HG03196 (cell line): Measurements from ENCODE around the gene TGFB1.

Experiments
- ATAC-seq: cut with Tn5 transposase; IDR thresholded peaks from one replicate; pipeline ENCODE4 v1.9.1; 2021; ENCODE audit not compliant: unreplicated experiment

The TGFB1 gene

DNA sequence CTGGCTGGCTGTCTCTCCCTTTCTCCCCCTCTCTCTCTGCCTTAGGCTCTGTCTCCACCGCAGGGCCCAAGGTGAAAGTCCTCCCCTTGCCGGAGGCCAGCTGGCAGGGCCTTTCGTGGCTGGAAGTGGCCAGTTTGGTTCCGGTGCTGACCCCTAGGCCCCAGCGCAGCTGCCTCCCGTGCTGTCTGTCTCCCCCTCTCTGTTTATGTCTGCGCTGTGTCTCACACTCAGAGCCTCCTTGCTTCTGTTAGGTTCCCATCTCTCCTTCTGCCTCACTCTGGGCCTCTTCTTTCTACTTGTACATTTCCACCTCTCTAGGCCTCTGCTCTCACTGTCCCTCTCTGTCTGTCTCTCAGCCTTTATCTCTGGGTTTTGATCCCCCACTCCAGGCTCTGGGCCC is 30.7 kb downstream of the TGFB1 start:
- no peak for ATAC-seq

DNA sequence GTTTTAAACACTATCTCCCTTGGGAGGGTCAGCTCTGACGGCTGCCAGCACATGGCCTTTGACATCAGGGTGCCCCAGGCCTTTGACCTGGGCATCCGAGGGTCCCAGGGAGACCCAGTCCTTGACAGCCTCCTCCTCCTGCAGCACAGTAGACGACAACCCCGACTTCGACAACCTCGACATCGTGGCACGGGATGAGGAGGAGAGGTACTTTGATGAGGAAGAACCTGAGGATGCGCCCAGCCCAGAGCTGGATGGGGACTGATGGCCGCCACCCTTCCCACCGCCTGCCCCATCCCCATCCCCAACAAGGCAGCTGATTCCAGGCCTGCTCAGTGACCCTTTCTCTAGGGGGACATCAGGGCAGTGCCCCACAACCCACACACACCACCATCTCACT is 31.3 kb downstream of the TGFB1 start:
- ATAC-seq: no peak

DNA sequence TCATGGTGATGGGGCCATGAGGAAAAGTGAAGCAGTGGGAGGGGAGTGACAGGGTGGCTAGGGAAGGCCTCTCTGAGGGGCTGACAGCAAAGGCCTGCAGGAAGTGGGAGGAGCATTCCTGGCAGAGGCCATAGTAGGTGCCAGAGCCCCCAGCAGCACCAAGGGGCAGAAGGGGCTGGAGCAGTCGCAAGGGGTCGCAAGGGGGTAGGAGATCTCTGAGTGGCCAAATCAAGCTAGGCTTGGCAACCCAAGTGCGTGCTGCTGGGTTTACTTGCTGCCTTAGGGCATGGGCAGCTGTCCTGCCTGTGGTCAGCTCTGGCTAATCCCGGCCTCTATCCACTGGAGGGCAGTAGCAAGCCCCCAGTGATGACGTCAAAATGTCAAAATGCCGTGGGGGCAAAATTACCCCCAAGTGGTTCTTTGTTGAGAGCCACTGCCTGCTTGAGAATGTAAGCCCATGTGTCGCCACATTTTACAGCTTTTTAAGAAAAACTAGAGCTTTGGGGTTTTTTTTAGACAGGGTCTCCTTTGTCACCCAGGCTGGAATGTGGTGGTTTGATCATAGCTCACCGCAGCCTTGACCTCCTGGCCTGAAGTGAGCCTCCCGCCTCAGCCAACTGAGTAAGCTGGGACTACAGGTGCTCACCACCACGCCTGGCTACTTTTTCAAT is 32.0 kb downstream of the TGFB1 start:
- no peak for ATAC-seq

DNA sequence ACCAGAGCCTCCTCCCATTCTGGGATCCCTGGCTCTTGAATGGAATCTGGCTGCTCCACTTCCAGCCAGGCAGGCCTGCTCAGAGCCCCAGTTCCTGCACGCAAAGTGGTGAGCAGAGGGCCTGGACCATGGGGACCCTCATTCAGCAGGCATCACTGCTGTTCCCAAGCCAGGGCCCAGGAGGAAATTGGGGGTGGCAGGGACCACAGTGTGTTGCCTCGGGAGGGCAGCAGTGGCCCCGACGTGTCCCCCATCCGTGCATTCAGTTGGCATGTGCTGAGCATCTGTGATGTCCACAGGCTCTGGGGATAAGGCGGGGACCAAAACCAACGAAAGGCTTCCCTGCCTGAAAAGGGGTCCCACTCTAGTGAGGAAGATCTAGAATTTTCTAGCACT is 32.5 kb downstream of the TGFB1 start:
- ATAC-seq: no peak

DNA sequence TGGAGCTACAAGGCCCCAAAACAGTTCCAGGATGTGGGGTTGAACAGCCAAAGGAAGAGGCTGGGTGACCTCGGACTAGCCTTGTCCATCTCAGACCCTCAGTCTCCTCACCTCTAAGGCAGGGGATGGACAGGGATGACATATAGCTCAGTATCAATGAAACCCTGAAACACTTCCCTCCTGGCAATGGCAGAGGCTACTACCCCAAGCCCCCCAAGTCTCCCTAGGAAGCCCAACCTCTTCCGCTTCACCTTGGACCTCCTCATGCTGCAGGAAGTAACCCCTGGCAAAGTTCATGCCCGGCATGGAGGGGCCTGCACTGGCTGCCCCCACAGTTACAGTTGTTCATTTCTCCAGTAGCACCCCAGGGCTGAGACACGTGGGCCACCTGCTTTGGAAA is 33.2 kb downstream of the TGFB1 start:
- ATAC-seq: no peak

DNA sequence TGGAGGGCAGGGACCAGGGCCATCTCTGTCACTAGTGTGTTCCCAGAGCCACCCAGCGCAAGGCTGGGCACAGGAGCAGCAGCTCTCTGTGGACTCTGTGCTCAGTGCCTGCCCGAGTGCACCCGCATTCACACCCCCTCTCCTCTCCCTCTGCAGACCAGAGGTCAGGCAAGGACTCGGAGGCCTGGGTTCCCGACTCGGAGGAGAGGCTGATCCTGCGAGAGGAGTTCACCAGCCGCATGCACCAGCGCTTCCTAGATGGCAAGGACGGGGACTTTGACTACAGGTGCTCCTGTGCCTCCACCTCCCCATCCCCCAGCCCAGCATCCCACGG is 33.6 kb downstream of the TGFB1 start:
- no peak for ATAC-seq

DNA sequence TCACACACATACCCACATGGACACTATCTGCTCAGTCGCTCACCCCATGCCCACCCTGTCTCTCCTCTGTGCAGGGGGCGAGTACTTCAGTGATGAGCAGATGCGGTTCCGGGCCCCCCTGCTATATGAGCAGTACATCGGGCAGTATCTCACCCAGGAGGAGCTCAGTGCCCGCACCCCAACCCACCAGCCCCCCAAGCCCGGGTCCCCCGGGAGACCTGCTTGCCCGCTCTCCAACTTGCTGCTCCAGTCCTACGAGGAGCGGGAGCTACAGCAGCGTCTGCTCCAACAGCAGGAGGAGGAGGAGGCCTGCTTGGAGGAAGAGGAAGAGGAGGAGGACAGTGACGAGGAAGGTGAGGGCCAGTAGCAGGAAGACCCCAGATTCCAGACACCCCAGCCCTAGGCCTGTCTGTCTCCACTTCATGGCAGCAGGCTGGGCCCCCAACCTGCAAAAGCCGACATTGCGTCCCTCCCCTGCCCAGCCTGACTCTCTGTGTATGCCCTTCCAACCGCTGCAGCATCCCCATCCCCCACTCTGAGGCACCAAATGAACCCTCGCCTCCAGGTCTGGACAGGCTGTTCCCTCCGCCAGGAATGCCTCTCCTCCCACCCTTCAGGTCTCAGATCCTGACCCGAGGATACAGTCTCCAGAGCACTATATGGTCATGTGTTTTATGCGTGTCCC is 34.1 kb downstream of the TGFB1 start:
- no peak for ATAC-seq

DNA sequence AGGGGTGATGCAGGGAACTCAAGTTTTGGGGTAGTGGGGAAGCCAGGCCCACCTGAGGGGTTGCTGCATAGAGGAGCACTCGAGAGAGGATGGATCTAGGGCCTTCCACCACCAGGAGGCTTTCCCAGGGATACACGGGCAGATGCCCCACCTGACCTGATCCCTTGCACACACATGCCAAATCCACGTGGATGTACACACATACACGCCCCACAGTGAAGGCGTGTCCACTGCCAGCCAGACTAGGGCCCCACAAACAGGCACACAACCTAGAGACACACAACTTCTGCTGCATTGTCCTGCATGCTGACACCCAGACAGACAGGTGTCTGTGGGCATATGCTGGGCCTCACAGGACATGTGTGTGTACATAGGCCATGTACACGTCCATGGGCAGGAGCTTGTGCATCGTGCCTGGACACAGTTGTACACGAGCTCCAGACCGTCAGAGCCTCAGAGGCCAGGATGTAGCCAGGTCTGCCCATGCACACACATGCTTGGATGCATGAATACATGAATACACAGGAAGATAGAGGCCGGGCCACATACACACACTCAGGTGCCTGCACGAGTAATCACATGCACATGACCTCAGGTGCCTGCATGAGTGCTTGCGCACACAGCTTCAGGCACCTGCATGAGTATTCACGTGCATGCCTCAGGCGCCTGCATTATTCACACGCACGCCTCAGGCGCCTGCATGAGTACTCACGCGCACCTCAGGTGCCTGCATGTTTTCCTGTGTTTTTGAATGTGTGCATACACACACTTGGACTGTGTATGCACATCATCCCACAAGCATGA is 34.8 kb downstream of the TGFB1 start:
- no peak for ATAC-seq

DNA sequence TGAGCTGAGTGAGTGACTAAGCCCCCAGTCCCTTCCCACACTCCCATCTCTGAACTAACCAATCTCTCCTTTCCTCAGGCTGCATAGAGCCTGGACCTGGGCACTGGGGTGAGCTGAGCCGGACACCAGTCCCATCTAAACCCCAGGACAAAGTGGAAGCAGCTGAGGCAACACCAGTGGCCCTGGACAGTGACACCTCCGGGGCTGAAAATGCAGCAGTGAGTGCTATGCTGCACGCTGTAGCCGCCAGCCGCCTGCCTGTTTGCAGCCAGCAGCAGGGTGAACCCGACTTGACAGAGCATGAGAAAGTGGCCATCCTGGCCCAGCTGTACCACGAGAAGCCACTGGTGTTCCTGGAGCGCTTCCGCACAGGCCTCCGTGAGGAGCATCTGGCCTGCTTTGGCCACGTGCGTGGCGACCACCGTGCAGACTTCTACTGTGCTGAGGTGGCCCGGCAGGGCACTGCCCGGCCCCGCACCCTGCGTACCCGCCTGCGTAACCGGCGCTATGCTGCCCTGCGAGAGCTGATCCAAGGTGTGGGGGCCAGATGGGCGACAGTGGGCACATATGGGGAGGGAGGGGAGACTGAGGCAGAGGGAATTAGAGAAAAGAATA is 37.3 kb downstream of the TGFB1 start:
- ATAC-seq: no peak

DNA sequence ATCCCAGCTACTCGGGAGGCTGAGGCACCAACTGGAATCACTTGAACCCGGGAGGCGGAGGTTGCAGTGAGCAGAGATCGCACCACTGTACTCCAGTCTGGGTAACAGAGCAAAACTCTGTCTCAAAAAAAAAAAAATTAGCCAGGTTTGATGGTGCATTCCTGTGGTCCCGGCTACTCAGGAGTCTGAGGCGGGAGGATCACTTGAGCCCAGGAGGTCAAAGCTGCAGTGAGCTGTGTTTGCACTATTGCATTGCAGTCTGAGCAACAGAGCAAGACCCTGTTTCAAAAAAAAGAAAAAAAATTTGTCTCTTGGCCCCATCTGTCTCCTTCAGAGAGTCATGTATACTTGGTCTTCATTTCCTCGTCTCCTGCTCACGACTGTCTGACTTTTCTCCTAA is 42.1 kb downstream of the TGFB1 start:
- no peak for ATAC-seq

DNA sequence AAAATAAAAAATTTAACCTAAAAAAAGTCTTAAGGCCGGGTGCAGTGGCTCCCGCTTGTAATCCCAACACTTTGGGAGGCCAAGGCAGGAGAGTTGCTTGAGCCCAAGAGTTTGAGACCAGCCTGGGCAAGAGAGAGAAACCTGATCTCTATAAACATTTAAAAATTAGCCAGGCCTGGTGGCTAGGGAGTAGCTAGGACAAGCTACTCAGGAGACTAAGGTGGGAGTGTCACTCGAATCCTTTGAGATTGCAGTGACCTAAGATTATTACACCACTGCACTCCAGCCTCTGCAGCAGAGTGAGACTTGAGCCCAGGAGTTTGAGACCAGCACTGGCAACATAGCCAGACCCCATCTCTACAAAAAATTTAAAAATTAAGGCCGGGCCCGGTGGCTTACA is 42.6 kb downstream of the TGFB1 start:
- no peak for ATAC-seq

DNA sequence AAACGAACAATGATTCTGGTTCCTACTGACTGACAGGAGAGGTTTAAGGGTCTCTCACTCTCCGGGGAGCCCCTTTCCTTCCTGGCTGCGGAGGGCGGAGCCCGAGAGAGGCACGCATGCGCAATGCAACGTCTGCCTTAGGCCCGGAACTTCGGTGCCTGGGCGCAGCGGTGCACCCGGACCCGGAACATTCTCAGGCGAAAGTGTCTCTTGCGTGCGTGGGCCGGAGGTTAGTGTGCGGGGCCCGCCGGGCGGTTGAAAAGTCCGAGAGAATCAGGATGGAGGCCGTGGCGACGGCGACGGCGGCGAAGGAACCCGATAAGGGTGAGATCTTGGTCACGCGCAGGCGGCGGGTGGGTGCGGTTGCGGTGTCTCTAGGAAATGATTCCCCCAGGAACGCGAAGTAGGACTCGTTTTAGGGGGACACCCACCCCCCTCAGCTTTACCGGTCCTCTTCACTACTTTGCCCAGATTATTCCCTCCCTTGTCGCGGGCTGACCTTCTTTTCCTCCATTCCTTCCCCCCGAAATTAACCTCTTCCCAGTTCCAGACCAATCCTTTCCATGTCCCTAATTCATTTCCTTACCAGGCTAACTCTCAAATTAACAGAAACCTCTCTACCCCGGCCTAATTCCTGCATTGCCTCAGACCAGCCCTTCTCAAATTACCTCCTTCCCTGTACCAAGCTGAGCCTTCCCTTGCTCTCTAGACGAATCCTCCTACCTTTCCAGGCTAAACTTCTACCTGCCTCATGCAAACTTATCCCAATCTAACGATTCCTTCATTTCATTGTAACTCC is 43.5 kb downstream of the TGFB1 start, which contains the start of gene CCDC97:
CCDC97 (plus strand) TSS at position 140 of the 799 bp plus-strand sequence; CDS start at position 279, 139 bp downstream.
- peak; percentile 65 for ATAC-seq

DNA sequence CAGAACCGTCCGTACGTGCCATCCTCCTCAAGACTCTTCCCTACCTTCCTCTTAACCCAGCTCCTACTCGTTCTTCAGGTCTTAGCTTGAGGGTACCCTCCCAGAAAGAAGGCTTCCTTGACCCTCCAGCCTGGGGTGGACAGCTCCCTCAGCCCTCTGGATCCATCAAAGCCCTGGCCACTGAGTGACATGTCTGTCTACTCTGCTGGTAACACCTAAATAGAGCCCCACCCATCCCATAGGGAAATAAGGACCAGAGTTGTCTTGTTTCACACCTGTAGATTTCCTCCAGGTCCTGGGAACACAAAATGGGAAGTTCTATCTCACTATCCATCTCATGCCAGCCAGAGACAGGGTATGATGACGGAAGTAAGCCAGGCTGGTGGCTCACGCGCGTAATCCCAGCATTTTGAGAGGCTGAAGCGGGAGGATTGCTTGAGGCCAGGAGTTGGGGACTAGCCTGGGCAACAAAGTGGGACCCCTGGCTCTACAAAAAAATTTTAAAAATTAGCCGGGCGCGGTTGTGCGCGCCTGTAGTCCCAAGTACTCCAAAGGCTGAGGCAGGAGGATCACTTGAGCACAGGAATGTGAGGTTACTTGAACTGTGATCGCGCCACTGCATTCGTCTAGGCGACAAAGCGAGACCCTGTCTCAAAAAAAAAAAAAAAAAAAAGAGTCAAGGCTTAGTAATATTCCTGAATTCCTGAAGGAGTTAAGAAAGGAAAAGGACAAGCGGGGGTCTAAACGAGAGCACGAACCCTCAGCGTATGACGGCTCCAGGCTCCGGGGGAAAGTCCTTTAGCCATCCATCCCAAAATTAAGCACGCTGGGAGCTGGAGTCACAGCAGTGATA is 44.3 kb downstream of the TGFB1 start:
- no peak for ATAC-seq

DNA sequence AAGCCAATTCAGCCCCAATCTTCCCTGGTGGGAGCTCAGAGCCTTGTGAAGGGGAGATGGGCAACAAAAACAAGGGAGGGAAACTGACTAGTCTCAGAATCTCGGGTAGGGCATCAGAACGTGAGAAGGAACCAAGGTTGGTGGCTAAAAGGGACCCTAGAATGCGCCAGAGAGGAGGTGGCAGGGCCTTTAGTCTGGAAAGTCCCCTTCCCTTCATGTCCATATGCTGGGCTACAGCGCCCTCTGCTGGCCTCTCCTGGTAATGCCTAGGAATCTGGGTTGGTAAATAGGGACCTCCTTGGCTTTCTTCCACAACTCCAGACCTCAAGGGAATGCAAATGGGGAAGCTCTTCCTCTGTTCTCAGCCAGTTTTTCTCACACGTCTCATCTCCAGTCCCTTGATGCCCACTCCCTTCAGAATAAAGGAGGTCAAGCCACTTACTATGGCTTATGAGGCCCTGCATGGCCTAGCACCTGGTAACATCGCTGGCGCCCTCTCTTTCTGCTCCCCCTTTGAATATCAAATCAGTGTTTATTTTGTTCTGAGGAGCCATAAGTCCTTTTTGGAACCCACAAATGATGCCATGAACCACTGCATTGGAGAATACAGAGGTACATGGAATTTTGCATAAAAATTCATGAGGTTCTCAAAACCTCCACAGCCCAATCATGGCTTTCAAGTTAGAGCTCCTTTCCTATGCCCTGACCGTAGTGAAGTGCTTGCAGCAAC is 45.1 kb downstream of the TGFB1 start:
- ATAC-seq: no peak

DNA sequence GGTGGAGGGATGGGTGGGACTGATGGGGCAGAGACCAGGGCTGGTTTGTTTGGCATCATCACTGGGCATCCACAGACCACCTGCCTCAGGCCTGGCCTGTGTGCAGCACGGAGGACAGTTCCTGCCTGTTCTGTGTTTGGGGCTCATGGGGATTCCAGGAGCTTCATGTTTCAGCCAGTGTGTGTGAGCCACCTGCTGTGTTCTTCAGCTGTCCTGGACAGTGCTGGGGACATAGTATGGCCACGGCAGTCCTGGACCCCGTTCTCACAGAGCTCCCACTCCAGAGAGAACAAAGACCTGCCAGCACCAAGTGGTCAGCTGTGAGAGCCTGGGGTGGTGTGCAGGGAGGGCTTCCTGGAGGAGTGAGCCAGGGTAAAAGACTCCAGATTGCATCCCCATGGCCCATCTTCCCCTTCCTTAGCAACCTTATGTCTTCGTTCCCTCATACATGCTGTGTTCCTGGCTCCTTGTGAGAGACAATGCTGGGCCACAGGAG is 45.7 kb downstream of the TGFB1 start:
- no peak for ATAC-seq

DNA sequence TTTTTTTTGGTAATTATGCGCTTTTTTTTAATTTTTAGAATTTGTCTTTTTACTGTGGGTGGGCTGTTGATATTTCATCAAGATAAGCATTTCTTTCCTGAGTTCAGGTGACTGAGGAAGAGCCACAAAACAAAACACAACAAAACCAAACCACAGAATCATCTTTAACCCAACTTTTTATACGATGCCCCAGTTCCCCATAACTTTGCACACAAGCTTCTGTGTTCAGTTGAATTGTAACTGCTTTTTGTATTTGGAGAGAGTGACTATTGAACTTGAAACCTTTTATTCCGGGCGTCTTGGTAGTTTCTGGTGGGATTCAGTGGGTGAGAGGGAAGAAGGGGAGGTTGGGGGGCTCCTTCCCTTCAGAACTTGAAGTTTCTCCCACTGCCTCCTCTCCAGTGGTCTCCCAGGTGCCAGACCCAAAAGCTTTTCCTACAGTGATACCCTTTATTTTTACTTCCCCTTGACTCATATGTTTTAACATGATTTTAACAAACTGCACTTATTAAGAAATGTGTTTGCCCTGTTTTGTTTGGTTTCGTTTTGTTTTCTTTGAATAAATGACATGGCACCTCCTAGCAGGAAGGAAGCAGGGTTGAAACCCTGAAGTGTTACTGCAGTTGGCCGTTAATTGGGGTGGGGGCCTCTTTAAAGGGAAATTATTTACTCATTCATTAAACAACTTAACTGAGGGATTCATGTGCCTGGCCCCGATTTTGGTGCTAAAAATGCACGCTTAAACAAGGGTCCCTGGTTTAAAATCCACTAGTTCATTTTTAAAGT is 46.4 kb downstream of the TGFB1 start:
- ATAC-seq: no peak

DNA sequence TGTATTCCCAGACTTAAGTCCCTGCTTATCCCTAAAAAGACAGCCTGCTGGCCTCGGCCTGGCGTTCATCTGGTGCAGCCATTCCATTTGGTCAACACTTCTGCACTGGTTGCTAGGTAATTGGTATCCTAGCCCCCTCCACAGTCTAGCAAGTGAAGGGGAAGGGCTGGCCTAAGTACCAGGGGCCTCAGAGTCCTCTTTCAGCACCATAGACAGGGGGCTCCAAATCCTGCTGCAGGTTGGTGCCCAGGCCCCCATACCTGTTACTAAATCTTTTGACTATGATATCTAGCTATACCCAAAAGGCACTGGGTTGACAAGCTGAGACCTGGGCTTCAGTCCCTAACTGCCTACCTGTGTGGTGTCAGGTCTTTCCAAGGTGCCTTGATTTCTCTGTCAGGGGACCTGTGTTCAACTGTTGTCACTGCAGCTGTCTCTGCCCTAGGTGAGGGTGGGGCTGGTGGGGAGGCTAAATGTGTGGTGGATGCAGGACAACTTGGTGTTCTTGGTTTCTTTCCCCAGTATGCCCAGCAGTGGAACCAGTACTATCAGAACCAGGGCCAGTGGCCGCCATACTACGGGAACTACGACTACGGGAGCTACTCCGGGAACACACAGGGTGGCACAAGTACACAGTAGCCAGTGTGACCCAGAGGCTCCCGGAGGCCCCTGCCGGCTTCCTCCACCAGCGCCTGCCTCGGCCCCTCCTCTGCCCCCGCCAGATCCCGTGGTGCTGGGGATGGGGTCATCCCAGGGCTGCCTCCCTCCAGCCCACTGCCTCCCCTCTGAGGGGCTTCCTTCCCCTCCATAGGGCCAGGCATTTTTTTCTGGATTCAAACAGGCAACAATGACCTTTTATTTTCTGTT is 47.6 kb downstream of the TGFB1 start:
- ATAC-seq: no peak
